Tibial nerve (tissue), 4 donors: ENCODE measurements around the gene SHISA7. TPM values are rescaled to one million over a fixed set of nuclear protein-coding genes. Genes with fewer than 3 reads are reported as not detected.
"Not testable (repeated sequence)": the region's sequence is repeated elsewhere in the genome, so short reads cannot be mapped to it uniquely, and the experiment has no call there.

Experiments
- DNase-seq, 2 donors: peaks; one replicate each; pipeline ENCODE4 v3.0.0-alpha.2; 2019; ENCODE audit warnings: low spot score in 2 of 2
- H3K27ac ChIP-seq, 4 donors: fragments of 200-600 bp; sonication (generic) in 3 of 4; one replicate each; pipeline ENCODE4 v1.5.1; 2017 to 2019; ENCODE audit warnings: mild to moderate bottlenecking in 1 of 4
- H3K27me3 ChIP-seq, 2 donors: fragments of 200-600 bp; sonication (generic) in 1 of 2; one replicate each; pipeline versions ENCODE4 v1.5.1 to v1.6.0; 2017 to 2019
- H3K36me3 ChIP-seq, 3 donors: fragments of 200-600 bp; sonication (generic); one replicate each; pipeline ENCODE4 v1.5.1; 2018 to 2019
- H3K4me1 ChIP-seq, 4 donors: fragments of 200-600 bp; sonication (generic) in 3 of 4; one replicate each; pipeline ENCODE4 v1.5.1; 2017 to 2019
- H3K4me3 ChIP-seq, 4 donors: fragments of 200-600 bp; sonication (generic) in 3 of 4; one replicate each; pipeline ENCODE4 v1.5.1; 2017 to 2019; ENCODE audit warnings: mild to moderate bottlenecking in 1 of 4, moderate library complexity in 1 of 4
- H3K9me3 ChIP-seq, 4 donors: fragments of 200-600 bp; sonication (generic) in 3 of 4; one replicate each; pipeline ENCODE4 v1.5.1; 2017 to 2019
- EP300 ChIP-seq, 2 donors: sonication (generic); formaldehyde crosslinking; IDR thresholded peaks; one replicate each; pipeline ENCODE4 v1.6.1; 2017; ENCODE audit warnings: antibody characterized with exemption in 2 of 2, mild to moderate bottlenecking in 1 of 2
- POLR2A ChIP-seq, 2 donors: fragments of 450-650 bp; IDR thresholded peaks; one replicate each; pipeline ENCODE4 v1.6.1; 2017; ENCODE audit warnings: antibody characterized with exemption in 2 of 2, mild to moderate bottlenecking in 2 of 2, moderate library complexity in 2 of 2
- WGBS, 2 donors: methylation state at CpG; one replicate each; pipeline ENCODE4 v1.1.5; 2018; 5-methylcytosine and 5-hydroxymethylcytosine counted together
- total RNA-seq, 4 donors: library from RNA; depleted of rRNA; stranded (reverse); fragments of >200 nt; gene quantifications; one replicate each; pipeline ENCODE4 v1.1.0, GENCODE V29; 2016
- TF ChIP-seq, protein P1 (sequence below), 5 experiments: fragments of 200-600 bp in 3 of 5; fragments of 450-650 bp in 2 of 5; sonication (generic) in 3 of 5; IDR thresholded peaks; one replicate each; pipeline ENCODE4 v1.5.1; 2016 to 2019; ENCODE audit warnings: antibody characterized with exemption in 5 of 5, mild to moderate bottlenecking in 3 of 5, moderate library complexity in 2 of 5

Gene SHISA7
- total RNA-seq, 4 donors from 2014 or later: 0.42 to 4.1 (median 2.0) TPM

DNA sequence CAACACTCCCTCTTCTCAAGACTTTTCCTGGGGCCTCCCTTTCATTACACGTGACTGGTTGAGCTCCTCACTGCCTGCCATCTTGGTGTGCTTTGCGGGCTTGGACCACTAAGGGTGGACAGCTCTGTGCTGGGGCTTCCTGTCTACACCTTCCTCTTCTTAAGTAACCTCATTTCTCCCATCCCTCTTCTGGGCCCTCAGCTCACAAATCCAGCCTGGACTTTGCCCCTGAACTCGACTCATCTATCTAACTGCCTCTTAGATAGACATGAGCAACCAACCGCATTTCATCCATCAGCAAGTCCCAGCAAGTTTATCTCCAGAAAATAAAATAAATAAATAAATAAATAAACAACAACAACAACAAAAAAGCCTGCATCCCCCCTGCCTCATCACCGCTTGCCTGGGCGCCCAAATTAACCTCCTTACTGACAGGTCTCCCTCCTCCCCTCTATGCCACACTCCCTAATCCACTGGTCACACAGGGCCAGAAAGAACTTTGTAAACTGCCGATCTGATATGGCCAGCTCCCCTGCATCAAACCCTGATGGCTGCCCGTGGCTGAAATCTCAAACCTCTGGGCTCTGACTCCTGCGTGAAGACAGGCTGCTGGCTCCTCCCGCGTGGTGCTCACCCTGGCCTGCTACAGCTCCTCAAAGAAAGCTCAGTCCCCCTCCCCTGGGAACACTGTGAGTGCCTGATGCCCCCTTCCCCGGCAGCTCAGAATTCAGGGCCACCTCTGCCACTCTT, 10.6 kb upstream of the SHISA7 start:
- H3K4me1 ChIP-seq: peaks cover 0 to 25% (median 14%) of the 10 kb centered on the region in 4 donors
- H3K4me3 ChIP-seq: no peak overlapping the region
- H3K27me3 ChIP-seq: peaks cover 0 to 35% of the 10 kb centered on the region in 2 donors
- TF ChIP-seq EP300 (IDR thresholded peaks at IDR 0.05) (no peak), POLR2A (IDR thresholded peaks at IDR 0.05) (no peak)
- TF ChIP-seq, protein P1, sequence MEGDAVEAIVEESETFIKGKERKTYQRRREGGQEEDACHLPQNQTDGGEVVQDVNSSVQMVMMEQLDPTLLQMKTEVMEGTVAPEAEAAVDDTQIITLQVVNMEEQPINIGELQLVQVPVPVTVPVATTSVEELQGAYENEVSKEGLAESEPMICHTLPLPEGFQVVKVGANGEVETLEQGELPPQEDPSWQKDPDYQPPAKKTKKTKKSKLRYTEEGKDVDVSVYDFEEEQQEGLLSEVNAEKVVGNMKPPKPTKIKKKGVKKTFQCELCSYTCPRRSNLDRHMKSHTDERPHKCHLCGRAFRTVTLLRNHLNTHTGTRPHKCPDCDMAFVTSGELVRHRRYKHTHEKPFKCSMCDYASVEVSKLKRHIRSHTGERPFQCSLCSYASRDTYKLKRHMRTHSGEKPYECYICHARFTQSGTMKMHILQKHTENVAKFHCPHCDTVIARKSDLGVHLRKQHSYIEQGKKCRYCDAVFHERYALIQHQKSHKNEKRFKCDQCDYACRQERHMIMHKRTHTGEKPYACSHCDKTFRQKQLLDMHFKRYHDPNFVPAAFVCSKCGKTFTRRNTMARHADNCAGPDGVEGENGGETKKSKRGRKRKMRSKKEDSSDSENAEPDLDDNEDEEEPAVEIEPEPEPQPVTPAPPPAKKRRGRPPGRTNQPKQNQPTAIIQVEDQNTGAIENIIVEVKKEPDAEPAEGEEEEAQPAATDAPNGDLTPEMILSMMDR (IDR thresholded peaks at IDR 0.05): no peak
- no peak for DNase-seq
- H3K36me3 ChIP-seq: peaks cover 0 to 31% (median 0%) of the 10 kb centered on the region in 3 donors
- no peaks in the 10 kb centered on the region for H3K9me3 ChIP-seq
- H3K27ac ChIP-seq: peak overlapping the region in 1 of 4 donors; percentile 67
- 88 to 93% methylated on average over 12 of the region's 12 CpGs for WGBS, 2 donors

DNA sequence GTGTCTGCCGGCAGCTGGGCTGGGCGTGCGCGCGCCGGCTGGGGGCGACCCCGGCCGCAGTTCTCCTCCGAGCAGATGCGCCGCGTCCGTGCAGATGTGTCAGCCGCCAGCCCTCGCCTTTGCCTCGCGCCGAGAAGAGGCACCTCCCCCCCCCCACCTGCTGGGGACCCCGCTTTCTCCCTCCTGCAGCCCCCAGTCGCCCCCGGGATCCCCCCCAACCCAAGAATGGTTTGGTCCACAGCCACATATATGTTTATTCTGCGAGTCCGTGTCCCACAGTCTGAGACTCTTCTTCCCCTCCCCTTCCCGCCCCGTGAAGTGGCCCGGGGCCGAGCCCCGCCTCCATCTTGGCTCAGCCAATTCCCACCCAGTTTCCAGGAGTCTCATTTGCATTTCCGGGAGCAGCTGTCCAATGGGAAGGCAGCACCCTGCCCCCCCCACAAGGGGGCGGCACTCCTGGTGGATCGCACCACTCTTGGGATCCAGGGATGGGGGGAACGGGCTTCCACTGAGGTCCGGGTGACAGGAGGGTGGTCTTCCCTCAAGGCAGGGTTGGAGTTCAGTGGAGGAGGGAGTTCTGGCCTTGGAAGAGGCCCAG, 9.7 kb upstream of the SHISA7 start:
- DNase-seq: peak; percentile 43 to 56
- no peaks in the 10 kb centered on the region for H3K9me3 ChIP-seq
- peak overlapping the region in 1 of 4 donors; percentile 67 for H3K27ac ChIP-seq
- peak overlapping the region in 3 of 4 donors; percentile 10 to 53 (median 38) for H3K4me3 ChIP-seq
- H3K4me1 ChIP-seq: peaks cover 0 to 25% (median 14%) of the 10 kb centered on the region in 4 donors
- TF ChIP-seq EP300 (IDR thresholded peaks at IDR 0.05): no peak
- TF ChIP-seq, protein P1 (IDR thresholded peaks at IDR 0.05): peak in 1 of 5 experiments; percentile 29
- peaks cover 0 to 31% (median 0%) of the 10 kb centered on the region in 3 donors for H3K36me3 ChIP-seq
- 8 to 9% methylated on average over 14 to 16 of the region's 34 CpGs for WGBS, 2 donors
- H3K27me3 ChIP-seq: peaks cover 0 to 35% of the 10 kb centered on the region in 2 donors

DNA sequence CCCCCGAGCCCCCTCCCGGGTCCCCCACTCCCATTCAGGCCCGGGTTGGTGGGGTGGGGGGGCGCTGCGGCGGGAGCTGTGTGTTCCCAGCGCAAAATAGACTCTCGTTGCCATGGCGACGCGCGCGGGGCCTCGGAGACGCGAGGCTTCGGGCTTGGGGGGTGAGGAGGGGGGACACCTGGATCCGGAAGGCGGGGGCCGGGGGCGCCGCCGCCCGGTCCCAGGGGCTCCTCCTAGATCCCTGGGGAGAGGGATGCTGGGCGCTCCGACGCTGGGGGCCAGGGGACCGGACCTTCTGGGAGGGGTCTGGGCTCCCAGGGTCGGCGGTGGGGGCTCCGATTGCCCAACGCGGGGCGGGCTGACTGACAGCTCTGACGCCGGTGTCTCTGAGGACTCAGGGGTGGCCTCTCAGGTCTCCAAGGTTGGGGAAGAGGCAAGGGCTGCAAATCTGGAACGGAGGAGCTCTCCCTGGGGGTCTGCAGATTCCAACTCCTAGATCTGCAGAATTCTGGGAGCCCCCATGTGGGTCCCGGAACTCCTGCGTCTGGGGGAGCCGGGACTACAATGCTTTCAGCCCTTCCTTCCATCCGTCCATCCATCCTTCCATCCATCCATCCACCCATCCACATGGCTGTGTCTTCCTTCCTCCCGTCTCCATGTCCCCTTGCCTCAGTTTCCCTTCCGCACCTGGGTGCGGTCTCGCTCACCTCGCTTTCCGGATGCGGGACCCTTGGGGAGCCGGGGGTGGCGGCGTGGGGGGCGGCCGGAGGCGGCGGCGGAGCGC, 9.1 kb upstream of the SHISA7 start:
- Histone ChIP-seq H3K27ac (peak overlapping the region in 2 of 4 donors; percentile 67 to 72), H3K4me1 (peaks cover 0 to 25% (median 14%) of the 10 kb centered on the region in 4 donors), H3K9me3 (no peaks in the 10 kb centered on the region), H3K4me3 (peak overlapping the region; percentile 10 to 53 (median 32)), H3K27me3 (peaks cover 0 to 35% of the 10 kb centered on the region in 2 donors), H3K36me3 (peaks cover 0 to 31% (median 0%) of the 10 kb centered on the region in 3 donors)
- TF ChIP-seq EP300 (IDR thresholded peaks at IDR 0.05): no peak
- no peak for DNase-seq
- 2 to 5% methylated on average over 21 to 44 of the region's 57 CpGs for WGBS, 2 donors

DNA sequence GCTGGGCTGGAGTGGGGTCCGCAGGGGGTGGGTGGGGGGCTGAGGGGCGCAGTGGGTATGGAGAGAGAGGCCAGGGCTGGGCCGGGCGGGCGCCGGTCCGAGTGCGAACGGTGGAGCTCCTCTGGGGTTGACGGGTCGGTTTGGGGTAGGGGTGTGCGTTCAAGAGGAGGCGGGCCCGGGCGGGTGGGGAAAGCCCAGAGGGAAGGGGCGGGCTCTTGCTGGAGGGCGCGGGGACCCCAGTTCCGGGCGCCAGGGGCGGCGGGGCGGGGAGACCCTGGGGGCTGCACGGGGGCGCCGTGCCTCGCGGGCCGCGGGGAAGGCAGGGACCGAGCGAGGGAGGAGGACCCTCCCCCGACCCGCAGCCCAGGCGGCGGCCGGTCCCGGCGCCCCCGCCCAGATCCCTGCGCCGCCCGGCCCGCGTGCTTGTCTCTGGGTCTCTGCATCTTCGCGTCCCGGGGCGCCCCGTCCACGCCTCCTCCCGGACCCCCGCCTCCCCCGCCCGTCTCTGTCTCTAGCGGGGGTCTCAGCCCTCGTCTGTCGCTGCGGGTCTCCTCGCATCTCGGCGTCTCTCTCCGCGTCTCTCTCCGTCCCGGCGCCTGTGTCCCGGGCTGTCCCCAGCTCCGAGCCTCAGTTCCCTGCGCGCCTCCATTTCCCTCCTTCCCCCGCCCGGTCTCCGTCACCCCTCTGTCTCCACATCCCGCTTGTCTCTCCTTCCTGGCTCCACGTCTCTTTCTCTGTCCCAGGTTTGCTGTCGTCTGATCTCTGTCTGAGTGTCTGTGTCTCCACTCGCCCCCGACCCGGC, 8.3 kb upstream of the SHISA7 start:
- Histone ChIP-seq H3K9me3 (no peaks in the 10 kb centered on the region), H3K36me3 (peaks cover 0 to 26% (median 0%) of the 10 kb centered on the region in 3 donors), H3K4me1 (peaks cover 0 to 25% (median 14%) of the 10 kb centered on the region in 4 donors), H3K27ac (peak overlapping the region in 2 of 4 donors; percentile 67 to 72), H3K4me3 (peak overlapping the region; percentile 10 to 53 (median 32)), H3K27me3 (peaks cover 0 to 37% of the 10 kb centered on the region in 2 donors)
- DNase-seq: no peak
- WGBS, 2 donors: 0 to 1% methylated on average over 24 to 65 of the region's 80 CpGs
- no peak for TF ChIP-seq EP300 (IDR thresholded peaks at IDR 0.05)
- TF ChIP-seq, protein P1 (IDR thresholded peaks at IDR 0.05): no peak
- no peak for TF ChIP-seq POLR2A (IDR thresholded peaks at IDR 0.05)

DNA sequence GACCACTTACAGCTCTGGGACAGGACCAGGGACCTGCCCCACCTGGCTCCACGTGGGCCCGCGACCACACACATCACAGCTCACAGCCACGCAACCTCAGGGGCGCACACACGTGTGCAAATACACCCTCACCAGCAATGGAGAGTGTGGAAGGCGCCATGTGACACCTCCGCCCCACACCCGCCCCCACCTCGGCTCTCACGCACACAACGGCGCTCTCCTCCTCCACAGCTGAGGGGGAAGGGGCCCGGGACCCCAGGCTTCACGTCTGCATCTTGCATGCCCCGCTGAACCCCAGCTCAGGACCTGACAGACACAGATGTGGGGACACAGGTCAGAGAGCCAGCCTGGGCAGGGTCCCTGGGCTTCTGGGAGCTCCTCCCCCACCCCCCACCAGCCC, 6.4 kb upstream of the SHISA7 start:
- DNase-seq: no peak
- TF ChIP-seq EP300 (IDR thresholded peaks at IDR 0.05) (no peak), POLR2A (IDR thresholded peaks at IDR 0.05) (no peak)
- no peak overlapping the region for H3K4me3 ChIP-seq
- peaks cover 0 to 54% of the 10 kb centered on the region in 2 donors for H3K27me3 ChIP-seq
- H3K9me3 ChIP-seq: no peaks in the 10 kb centered on the region
- 18 to 36% methylated on average over 9 to 15 of the region's 16 CpGs for WGBS, 2 donors
- H3K36me3 ChIP-seq: peaks cover 0 to 8% (median 0%) of the 10 kb centered on the region in 3 donors
- peaks cover 0 to 25% (median 14%) of the 10 kb centered on the region in 4 donors for H3K4me1 ChIP-seq
- H3K27ac ChIP-seq: no peak overlapping the region

DNA sequence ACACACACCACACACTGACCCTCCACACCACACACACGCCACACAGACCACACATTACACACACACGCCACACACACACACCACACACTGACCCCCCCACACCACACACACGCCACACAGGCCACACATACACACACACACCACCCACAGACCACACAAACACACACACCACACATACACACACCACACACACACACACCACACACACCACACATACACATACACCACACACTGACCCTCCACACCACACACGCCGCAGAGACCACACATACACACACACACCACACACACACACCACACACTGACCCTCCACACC, 5.0 kb upstream of the SHISA7 start:
- not testable (repeated sequence) for H3K27ac ChIP-seq

More for the DNA sequence above, 5.0 kb upstream of the SHISA7 start:
- not testable (repeated sequence) for H3K4me3 ChIP-seq, H3K9me3 ChIP-seq, H3K36me3 ChIP-seq, DNase-seq
- 83 to 89% methylated on average over 5 of the region's 5 CpGs for WGBS, 2 donors
- peaks cover 0 to 30% (median 15%) of the 10 kb centered on the region in 4 donors for H3K4me1 ChIP-seq
- peaks cover 0 to 67% of the 10 kb centered on the region in 2 donors for H3K27me3 ChIP-seq
